ENCODE measurements around the gene TCAIM. TPM values are rescaled to one million over a fixed set of nuclear protein-coding genes. Genes with fewer than 3 reads are reported as not detected.
"Not testable (repeated sequence)": the region's sequence is repeated elsewhere in the genome, so short reads cannot be mapped to it uniquely, and the experiment has no call there.

TCAIM gene
- total RNA-seq, 1 experiment from 2014 or later = 35.3 TPM

DNA sequence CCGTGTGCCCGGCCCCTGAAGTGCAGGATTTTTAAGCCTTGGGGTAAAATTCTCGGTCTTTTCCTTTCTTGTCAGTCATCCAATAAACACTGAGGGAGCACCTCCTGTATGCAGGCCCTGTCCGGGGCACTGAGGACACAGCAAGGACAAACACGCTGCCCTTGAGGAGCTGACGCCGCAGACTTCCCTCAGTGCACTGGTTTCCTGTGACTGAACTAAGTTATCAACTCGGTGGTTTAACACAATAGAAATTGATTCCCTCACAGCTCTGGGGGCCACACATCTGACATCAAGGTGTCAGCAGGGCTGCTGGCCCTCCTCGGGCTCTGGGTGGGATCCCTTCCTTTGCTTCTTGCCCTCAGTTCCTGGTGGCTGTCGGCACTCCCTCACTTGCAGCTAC is 73.8 kb downstream of the TCAIM start:
- DNase-seq (ENCODE audit: extremely low read depth, low read depth) = no peak

DNA sequence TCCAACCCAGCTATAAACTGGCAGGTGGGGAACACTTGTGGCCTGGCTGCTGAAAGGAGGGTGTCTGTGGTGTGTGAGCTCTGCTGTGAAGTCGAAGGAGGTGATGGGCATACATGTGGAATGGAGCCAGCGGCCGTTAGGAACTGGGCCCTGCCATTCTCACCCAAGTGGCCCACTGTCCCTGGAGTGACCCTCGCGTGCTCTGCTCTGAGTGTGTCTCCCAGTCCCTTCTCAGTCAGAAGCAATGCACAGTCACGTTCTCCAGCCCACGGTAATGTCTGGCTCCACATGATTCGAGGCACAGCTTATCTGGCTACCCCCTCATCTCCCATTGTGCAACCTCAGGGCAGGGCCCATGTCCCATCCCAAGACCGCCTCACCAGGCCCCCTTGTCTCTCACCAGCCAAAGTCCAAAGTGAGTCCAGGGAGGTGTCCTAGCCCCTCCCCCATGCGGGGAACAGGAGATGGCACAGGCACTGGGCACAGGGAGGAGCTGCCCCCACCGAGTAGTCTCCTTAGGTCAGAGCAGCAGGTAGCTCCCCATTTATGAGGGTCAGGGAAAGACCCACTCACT is 76.0 kb downstream of the TCAIM start:
- no peak for DNase-seq (ENCODE audit: extremely low read depth, low read depth)

DNA sequence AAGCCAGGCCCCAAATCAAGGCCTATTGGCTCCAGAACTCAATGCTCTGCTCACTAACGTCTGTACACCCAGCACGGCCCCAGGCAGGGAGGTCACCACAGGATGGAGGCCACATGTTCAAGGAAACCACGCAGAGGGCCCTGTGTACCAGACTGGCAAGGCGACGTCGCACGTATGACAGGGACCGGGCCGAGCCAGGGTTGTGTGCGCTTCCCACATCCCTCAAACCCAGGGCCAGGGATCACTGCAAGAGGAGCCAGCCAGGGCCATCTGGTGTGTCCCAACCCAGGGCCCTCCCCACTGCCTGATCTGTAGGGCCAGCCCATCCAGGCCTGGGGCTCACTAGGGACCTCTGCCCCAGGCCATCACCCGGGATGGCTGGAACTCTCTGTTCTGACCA is 76.9 kb downstream of the TCAIM start:
- DNase-seq (ENCODE audit: extremely low read depth, low read depth) = no peak

DNA sequence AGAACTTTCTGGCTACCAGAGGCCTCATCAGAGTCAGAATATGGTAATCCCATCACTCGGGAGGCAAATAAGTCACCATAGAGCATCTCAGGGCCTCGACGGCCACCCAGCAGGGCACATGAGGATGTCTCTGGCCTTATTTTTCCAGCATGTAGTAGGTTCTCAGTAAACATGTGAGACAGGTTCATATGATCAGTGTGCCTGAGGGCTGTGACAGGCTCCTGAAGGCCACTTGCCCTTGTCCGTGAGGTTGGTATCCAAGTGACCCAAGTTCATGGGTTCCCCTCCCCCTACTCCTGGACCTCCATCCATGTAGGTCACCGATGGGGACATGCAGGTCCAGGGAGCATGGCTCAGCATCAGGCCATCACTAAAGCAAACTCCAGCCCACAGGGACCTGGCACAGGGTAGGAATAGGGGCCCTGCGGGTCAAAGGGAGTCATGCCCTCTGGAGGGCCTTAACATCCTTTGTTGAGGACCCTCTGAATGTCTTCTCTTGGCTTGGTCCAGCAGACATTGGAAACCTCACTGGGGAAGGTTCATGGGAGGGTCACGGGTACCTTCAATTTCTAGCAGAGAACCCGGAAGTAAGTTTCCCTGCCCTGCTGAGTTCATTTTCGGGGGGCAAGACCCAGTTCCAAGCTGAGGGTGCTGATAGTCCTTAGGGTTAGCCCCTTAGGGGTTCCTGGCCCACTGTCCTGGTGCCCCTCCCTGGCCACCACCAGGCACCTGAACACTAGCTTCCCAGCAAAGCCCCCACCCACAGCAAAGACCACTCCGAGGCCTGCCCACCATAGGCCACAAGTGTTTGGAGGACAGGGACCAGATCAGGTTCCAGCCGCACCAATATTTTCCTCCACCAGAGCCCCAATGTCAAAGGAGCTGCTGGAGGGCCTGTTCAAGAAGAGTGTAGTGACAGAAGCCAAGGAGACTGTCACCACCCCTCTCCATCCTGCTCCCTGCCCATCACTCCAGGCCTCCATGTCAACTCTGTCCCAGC is 77.8 kb downstream of the TCAIM start:
- no peak for DNase-seq (ENCODE audit: extremely low read depth, low read depth)

DNA sequence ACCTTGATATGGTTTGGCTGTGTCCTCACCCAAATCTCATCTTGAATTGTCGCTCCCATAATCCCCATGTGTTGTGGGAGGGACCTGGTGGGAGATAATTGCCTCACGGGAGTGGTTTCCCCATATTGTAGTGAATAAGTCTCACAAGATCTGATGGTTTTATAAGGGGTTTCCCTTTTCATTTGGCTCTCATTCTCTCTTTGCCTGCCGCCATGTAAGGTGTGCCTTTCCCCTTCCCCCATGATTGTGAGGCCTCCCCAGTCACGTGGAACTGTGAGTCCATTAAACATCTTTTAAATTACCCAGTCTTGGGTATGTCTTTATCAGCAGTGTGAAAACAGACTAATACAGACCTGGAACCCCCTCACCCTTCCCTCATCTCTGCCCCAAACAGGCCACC is 79.6 kb downstream of the TCAIM start:
- not testable (repeated sequence) for DNase-seq (ENCODE audit: extremely low read depth, low read depth)

DNA sequence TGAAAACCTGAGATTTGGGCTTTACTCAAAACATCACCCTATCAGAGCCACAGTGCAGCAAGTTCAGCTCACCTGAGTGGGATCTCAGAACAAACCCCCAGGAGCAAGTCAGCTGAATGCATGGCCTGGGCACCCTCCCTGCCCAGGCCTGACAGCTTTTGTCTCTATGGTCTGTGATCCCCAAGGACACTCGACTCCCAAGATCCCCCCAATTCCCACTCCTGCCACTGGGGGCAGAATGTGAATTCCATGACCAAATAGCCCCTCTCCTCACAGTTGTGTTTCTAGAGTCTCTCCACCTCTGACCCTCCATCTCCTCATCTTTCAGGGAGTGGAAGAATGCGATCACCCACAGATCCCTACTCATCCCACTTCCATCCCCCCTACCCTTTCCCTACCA is 80.0 kb downstream of the TCAIM start:
- no peak for DNase-seq (ENCODE audit: extremely low read depth, low read depth)

DNA sequence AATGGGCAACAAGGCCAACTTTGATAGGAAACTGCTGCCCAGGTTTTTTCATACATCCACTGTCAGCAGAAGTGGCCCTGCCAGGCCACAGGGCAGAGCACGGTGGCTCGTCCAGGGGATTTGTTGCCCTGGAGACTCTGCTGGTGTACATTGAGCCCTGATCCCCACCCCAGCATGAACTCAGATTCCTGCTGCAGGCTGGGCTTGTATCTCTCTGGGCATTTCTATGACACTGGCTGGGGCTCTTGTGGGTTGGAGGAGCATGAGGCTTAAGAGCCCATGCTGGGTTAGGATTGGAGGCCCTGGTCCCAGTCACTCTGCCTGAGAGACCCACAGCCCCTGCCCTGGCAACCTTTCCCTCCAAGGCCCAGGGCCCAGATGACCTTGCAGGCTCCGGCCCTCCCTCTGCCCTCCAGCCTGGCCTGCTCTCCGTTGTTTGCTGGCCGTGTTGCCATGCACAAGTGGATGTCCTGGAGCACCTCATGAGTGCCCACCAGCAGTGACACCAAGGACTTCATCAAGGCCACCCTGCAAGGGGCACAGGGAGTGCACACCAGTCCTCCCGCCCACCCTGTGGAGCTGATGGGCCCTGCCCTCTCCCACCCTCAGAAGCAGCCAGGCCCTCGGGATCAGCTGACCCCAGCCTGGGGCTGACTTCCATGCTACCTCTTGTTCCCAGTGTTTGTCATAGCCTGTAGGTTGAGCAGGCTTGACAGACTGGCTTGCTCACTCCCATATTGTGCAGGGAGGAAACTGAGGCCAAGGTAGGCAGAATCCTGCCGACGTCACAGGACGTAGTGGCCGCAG is 80.8 kb downstream of the TCAIM start:
- DNase-seq (ENCODE audit: extremely low read depth, low read depth) = no peak

DNA sequence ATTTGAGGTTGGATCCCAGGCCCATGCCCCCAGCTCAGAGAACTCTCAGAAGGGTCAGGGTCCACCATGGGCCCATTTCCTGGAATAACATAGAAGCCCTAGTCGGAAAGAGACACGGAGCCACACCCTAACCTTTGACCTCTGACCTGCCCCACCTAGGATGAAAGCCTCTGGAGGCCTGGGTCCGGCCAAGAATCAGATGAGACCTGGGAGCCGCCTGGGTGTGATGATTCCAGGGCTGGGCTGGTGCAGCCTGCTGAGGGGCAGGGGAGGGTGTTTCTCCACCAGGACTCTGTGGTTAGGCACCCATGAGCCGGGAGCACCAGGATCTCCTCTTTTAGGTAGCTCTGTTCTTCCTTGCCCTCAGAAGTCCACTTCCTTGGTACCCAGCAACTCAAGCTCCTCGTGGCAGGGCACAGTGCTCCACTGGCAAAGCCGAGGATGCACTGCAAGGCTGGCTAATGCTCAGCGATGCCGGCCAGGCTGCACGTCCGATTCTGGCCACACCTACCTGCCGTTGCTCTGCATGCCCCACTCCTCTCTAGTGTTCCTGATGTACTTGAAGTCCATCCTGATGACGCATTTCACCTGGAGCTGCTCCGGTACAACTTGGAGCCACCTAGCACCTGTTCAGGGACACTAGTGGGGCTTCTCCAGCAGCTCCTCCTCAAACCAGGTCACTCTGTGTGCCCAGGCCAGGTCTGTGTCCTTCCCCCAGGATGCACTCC is 81.5 kb downstream of the TCAIM start:
- DNase-seq (ENCODE audit: extremely low read depth, low read depth) = no peak

DNA sequence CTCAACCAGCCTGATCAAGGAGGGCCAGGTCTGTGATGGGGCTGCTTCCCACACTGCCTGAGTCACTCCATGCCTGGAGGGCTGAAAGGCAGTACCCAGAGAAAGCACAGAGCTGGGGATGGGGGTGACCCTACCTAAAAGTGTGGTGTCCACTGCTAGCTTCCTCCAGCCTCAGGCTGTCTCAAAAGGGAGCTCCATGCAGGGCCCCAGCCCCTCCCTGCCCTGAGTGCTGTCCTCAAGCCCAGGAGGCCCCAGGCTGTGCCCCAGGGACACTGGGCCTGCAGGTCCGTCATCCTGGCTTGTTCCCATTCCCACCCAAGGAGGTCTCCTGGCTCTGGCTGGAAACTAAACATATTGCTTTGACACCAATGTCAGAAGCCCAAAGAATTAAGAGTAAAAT is 82.1 kb downstream of the TCAIM start:
- no peak for DNase-seq (ENCODE audit: extremely low read depth, low read depth)

DNA sequence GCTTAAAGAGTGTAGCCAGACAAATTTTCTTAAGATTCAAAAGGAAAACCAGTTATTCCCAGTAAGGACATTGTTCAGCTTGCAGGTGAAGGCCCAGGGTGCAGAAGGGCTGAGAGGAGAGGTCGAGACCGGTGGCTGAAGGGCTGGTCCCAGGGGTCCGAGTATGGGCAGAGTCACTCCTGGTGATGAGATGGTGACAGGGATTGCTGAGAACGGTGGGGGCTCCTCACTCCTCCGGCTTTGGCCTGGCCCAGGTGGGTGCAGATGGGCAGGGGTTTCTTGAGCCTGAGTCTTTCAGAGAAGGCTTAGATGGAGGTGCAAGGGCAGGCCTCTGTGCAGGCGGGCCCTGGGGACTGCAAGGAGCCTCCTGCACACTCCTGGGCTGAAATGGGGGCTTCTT is 82.7 kb downstream of the TCAIM start:
- no peak for DNase-seq (ENCODE audit: extremely low read depth, low read depth)

DNA sequence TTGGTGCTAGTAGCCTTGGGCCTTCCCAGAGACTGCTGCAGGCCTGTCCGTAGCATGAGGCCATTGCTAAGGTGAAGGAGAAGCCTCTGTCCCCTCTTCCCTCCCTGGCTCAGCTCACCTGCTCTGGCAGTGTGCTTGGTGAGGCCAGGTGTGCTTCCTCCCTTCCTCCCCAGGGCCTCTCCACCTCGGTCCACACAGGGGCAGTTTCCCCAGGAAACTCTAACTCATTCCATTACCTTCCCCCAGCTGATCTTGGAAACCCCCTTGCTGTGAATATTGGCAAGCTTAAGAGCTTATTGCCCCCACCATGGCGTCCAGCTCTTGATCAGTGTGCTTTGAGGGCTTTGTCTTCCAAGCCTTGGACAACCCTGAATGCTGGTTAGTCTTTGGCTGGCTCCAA is 86.2 kb downstream of the TCAIM start:
- no peak for DNase-seq (ENCODE audit: extremely low read depth, low read depth)

DNA sequence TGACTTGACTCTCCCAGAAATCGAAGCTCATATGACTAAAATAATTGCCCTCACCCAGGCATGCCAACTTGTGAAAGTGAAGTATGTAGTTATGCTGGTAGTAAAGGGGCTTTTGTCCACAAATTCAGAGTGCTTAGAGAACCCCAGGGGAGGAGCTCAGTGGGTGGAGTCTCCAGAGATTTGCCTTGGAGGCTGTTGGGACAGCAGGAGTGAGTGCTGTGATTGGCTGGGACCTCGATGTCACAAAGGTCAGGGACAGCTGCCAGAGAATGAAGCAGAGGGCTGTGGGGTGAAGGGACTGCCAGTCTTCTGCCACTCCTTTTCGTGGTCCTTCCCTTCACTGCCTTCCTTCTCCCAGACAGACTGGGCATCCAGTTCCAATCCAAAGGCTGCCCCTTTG is 89.1 kb downstream of the TCAIM start:
- DNase-seq (ENCODE audit: extremely low read depth, low read depth) = no peak

DNA sequence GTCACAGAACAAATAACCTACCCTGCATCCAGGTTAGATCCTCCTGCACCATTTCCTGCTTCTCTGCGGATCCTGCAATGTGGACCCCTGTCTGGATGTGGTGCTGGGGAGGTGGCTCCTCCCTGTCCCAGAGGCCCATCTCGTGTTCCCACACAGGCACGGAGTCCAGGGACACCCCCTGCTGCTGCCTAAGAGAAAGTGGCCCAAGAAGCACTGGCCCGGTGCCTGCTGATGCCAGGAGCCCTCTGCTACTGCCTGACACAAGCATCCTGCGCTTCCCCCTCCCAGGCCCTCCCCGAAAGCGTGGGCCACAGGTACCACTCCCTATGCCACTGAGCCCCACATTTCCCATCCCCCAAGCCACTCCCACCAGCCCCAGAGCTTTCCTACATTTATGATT is 90.3 kb downstream of the TCAIM start:
- no peak for DNase-seq (ENCODE audit: extremely low read depth, low read depth)

DNA sequence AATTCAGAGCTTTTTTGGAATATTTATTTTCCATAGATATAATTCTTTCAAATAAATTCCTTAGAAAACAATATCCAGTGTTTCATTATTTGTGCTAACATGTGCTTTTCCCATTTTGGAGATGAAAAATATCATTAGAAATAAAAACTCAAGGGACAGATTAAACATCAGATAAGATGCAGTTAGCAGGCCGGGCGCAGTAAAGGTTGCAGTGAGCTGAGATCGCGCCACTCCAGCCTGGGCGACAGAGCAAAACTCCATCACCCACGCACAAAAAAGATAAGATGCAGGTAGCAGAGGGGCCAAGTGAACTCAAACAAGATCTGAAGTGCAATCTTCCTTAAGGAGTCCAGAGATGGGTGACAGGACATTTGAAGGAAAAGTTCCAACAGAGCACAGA is 90.9 kb downstream of the TCAIM start:
- DNase-seq (ENCODE audit: extremely low read depth, low read depth) = no peak

DNA sequence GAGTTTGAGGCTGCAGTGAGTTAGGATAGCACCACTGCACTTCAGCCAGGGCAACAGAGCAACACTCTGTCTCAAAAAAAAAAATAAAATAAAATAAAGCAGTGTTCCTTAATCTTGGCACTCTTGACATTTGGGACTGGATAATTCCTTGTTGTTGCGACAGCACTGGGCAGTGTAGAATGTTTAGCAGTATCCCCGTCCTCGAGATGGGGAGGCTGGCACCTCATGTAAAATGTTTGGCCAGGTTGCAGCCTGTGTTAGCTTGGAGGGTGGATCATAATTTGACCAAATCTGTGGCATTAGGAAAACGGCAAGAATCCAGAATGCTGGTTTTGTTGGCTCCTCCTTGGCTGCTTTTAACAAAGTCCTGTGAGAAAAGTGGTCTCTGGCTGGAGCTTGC is 91.9 kb downstream of the TCAIM start:
- DNase-seq (ENCODE audit: extremely low read depth, low read depth) = no peak

DNA sequence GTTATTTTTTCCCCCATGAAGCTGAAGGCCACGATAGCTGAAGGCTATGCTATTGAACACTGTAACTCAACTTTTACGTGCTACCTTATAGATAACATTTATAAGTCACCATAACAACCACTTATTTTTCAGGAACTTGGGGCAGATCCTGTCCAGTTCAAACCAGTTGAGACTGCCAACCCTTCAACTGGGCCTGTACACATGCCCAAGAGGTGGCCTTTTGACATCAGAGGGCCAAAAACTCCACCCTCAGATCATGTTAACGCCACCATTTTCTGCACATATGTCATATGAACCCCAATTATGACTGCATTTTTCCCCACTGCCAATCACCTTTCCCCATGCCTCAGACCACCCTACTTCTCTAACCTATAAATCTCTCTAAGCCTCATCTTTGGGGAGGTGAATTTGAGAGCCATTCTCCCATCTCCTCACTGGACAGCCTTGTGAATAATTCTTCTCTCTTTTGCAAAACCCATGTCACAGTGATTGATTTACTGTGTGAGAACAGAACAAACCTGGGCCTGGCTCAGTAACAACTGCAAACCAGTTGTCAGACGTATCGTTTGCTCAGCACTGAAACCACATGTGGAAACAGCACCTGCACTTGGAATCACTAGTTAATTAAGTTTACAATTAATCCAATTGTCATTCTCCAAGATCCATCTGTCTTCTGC is 96.4 kb downstream of the TCAIM start:
- no peak for DNase-seq (ENCODE audit: extremely low read depth, low read depth)

DNA sequence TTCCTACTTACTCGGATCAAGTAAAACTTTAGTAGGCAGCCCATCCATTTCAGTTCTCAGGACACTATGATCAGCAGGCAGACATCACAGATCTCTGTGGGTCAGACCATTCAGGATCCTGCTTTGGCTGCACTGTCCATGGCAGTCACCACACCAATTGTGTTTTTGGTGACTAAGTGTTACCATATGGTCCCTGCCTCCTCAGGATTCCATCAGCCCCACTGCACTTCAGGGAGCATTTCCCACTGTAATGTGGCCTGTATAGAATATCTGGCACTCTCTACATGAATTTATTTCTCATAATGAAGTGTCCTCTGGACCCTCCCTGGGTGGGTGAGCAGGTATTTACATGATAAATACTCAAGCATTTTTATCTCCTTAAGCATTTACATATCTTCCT is 97.6 kb downstream of the TCAIM start:
- DNase-seq (ENCODE audit: extremely low read depth, low read depth) = no peak

DNA sequence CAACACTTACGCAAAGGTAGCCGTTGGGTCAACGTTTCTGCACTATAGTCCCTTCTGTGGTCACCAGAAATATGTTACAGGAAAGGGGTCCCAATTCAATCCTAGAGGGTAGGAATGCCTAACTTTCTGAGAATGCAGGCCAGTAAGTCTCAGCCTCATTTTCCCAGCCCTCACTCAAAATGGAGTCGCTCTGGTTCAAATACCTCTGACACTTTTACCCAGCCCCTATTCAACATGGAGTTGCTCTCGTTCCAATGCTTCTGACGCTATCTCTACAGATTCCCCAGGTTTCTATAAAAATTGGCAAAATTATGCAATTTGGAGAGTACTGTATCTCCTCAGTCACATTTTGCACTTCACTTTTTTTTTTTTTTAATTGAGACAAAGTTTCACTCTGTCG is 99.2 kb downstream of the TCAIM start:
- no peak for DNase-seq (ENCODE audit: extremely low read depth, low read depth)

DNA sequence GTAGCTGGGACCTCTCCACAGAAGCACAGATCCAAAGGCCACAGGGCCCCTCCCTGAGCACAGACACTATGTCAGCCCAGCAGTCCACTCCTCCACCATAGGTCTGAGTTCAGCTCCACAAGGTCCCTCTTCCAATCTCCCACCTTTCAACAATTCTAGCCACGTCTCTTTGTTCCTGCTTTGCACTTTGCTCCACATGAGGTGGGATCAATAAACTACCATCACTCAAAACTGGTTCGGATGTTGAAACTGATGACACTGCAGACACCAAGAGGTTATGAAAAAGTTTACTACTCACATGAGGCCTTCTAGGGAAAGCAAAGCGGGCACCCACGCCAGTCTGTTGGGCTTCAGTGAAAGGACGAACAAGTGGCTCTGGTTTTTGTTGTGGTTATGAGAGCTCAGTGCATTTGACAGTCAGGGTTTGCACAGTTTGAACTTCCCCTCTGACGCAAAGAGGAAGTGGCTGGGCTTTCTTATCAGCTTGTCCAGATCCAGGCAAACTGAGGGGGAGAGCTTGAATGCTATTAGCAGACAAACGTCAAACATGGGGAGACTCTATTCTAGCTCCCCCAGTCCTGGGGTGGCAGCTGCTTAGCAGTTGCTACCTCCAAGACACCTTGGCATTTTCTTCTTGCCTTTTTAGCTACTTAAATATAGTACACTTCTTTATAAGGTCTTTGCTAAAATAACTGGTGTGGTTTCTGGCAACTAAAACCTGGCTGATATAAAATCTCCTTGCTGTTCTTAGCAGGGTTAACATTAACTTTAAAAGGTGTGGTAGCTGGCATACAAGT is 101.1 kb downstream of the TCAIM start:
- no peak for DNase-seq (ENCODE audit: extremely low read depth, low read depth)
